Stimulated activated CD8-positive, alpha-beta memory T cell treated with anti-CD3 and anti-CD28 coated beads, Interleukin-12 subunit alpha, Interleukin-12 subunit beta, amount 100 ng/mL, for 4 hours (primary cell): ENCODE results near the gene TSFM.

Experiments used
- DNase-seq: peaks from one replicate; pipeline ENCODE4 v3.0.0-alpha.2; 2020; ENCODE audit warnings: low read depth

TSFM gene

GRCh38 chr12:57780284-57780897 is 2.2 kb upstream of the TSFM start:
- DNase-seq, result no peak

DNA sequence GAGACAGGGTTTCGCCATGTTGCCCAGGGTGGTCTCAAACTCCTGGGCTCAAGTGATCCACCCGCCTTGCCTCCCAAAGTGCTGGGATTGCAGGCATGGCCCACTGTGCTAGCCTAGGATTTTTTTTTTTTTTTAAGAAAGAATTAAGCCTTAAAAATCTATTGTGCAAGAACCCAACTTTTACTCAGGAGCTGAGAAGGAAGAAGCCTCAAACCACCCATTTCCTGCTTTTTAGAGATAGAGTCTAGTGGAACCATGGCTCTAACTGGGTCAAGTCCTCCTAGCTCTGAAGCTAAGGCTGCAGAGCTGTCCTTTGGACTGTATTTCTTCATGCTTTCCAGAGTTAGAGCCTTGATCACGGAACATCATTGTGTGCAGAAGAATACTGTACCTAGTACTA is 1.3 kb upstream of the TSFM start:
- no peak for DNase-seq

DNA sequence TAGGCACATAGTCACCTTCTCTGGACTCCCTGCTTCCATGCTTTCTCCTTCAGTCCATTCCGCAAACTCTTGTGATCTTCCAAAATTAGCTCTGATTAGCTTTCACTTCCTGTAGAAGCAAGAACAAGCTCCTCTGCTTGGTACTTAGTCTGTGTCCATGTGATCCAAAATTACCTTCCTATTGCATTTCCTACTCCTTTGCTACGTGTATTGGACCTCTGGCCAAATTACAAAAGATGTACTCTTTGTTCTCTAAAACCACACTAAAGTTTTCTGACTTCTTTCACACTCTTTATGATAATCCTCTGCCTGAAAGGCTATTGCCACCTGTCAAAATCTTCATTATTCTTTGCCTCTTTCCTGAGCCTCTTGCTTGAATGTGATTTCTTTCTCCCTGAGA is 786 bp upstream of the TSFM start:
- no peak for DNase-seq

GRCh38 chr12:57782243-57782607 is 362 bp upstream of the TSFM start:
- no peak for DNase-seq

GRCh38 chr12:57783466-57783801 is 847 bp downstream of the TSFM start:
- DNase-seq, result no peak

- no peak for DNase-seq
These were observed 1.3 kb downstream of the TSFM start for GRCh38 chr12:57783861-57784260.

DNA sequence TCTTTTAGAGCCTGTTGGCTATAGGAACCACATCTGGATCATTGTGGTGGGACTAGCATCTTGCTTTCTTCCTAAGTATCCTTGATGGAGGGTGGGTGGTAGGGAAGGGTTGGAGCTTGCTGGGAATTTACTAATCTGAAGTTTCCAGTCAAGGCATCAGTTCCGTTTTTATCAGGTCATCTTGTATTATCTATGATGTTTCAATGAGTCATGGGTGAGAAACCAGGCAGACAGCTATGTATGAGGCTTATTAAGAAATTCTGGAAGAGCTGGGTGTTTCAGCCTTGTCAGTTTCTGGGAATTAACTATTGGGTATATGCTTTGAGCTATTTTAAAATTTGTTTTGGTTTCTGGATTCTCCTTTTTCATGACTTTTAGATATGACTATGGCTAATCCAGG is 11.3 kb downstream of the TSFM start:
- no peak for DNase-seq

DNA sequence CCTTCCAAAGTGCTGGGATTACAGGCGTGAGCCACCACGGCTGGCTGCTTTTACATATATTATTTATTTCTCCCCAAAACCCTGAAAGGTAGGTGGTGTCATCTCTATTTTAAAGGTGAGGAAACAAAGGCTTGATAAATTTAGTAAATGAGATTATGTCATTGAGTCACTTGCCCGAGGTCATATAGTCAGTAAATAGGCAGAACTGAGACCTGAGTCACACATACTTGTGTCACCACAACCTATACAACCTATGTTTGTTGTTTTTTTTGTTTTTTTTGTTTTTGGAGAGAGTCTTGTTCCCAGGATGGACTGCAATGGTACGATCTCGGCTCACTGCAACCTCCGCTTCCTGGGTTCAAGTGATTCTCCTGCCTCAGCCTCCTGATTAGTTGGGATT is 12.8 kb downstream of the TSFM start:
- no peak for DNase-seq

GRCh38 chr12:57796996-57797395 is 14.4 kb downstream of the TSFM start:
- no peak for DNase-seq

DNA sequence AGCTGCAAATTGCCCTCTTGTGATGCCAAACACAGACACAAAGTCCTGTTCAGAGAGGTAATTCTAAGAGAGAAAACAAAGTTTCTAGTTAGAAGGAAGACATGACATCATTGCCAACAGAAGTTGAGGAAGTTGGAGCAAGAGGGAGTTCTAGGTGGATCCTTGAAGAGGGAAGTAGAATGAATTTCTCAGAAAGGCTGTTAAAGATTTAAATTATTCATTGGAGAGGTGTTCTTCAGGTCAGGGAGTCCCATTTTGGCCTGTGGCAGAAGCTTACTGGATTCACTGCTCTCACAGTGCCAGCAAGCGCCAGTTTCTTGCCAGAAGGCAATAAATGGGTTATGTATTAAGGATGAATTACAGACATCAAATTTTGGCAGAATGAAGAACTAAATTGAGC is 15.3 kb downstream of the TSFM start:
- no peak for DNase-seq

- no peak for DNase-seq
These were observed 18.4 kb downstream of the TSFM start for GRCh38 chr12:57800965-57801364.

DNA sequence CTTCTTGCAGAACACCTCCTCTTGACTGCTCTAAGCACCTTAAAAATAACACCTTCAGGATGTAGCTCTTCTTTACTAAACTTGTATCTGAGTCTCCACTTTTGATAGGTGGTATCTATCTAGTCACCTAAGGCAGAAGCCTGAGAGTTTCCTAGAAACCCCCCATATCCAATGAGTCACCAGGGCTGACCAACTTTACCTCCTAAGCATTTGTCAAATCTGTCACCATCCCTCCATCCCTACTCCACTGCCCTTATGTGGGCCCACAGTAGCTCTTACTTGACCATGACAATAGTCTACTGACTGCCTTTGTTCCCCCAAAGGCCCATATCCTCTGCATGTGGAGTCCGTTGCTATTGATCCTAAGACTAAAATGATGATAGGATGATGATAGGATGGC is 20.0 kb downstream of the TSFM start:
- no peak for DNase-seq

GRCh38 chr12:57803319-57803893 is 20.8 kb downstream of the TSFM start:
- no peak for DNase-seq

DNA sequence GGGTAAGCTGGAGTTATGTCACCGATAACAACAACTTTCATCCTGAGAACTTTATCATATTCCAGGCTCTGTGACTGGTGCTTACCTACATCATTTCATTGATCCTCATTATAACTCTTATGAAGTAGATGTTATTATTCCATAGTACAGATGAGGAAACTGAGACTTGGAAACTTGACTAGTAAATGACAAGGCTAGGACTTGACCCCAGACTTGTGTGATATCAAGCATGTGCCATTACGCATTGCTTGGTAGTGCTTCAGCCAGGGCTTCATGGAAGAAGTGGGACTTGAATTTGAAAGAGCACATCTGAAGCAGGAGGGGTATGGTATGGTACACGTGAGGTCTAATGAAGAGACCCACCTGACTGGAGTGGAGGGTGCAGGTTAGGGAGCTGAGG is 24.1 kb downstream of the TSFM start:
- no peak for DNase-seq

GRCh38 chr12:57807285-57807684 is 24.7 kb downstream of the TSFM start:
- DNase-seq, result no peak

- DNase-seq, result no peak
These were observed 25.8 kb downstream of the TSFM start for GRCh38 chr12:57808351-57808750.

DNA sequence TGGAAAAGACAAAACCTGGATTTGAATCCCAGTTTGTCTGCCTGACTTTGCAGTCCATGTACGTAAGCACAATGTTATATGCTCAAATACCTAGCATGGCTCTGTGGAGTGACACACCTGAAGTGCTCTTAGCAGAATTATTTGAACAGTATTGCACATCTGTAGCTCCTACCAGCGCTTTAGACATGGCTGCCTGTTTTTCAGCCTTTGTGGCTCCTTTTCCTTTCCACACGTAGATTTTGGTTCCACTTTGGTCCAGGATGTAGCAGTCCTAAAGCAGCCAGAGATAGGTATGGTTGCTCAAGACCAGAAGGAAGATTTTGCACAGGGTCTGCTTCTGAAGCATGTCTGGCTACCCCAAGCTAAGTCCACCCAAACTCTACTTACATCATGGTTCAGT is 26.8 kb downstream of the TSFM start:
- DNase-seq, result no peak

DNA sequence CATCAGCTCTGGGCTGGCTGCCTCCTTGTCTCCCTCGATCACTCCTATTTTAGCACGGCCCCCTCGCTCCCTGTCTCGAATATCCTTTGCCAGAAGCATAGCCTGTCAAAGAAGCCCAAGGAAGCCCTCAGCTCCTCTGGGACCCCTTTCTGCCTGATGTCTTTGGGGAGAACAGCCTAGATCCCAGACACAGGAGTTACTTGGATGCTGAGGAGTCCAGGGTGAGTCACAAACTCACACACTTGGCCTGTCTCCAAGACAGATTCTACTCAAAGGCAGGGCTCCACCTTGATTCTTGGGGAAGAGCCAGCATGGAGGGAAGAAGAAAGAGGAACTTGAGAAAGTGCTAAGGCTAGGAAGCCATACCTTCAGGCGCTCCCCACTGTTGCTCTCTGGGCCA is 27.9 kb downstream of the TSFM start:
- no peak for DNase-seq

DNA sequence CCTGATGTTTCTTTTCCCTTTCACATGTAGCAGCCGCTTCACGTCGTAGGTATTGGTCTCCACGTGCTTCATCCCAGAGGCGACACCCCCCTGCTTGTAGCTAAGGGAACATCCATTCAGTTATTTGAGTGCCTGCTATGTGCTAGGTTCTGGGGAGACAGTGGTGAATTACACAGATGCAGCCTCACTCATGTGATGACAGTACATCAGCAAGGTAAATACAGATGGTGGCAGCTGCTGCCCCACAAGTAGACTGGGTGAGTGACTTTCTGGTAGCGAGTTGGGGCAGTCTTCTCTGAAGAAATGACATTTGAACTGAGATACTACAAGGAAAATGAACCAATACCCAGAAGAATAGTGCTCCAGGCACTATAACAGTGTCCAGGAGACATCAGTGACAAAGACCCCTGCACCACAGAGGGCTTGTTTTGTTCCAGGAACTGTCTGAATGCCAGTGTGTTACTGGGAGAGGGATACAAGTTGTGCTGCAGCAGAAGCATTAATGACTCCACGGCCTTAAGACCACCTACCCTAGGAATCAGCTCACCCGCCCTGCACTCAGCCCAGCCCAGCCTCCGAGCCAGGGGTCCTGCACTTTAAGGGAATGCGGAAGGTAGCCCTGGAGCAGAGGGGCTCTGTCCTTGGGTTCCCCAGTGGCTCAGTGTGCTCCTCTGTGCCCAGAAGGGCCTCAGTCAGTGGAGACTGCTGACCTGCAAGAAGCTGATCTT is 28.6 kb downstream of the TSFM start:
- no peak for DNase-seq

DNA sequence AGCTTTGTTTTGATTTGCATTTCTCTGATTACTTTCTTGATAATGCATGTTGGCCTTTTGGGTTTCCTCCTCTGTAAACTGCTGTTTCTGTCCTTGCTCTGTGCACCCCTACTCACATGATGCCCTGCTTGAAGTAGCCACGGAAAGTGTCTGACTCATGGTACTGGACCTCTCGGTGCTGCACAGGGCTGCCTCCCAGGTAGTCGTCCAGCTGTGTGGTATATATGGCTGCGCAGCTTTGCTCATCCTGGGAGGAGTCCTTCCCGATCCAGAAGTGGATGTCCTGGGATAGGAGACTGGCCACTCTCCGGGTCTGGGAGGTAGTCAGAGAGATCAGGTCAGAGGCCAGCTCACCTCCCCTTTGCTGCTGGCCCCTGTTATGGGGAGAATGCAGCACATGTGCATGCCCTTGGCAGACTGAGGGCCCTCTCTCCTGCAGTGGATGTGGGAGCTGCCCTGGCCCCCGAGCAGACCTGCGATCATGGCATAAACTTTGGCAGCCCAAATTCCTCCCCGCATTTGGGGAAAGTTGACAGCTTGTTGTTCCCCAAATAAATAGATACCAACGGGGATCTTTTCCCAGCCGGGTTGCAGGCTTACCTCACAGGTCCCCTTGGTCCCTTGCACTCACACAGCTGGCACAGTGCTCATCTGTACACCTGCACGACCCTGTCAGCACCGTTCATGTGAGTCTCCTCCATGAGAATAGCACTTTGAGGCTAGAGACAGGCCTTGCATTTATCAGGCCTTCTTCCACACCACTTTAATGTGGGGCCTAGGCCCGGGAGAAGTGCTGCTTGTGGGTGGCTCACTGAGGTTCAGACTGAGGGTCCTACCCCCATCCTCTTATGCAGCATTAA is 30.8 kb downstream of the TSFM start:
- DNase-seq, result no peak

DNA sequence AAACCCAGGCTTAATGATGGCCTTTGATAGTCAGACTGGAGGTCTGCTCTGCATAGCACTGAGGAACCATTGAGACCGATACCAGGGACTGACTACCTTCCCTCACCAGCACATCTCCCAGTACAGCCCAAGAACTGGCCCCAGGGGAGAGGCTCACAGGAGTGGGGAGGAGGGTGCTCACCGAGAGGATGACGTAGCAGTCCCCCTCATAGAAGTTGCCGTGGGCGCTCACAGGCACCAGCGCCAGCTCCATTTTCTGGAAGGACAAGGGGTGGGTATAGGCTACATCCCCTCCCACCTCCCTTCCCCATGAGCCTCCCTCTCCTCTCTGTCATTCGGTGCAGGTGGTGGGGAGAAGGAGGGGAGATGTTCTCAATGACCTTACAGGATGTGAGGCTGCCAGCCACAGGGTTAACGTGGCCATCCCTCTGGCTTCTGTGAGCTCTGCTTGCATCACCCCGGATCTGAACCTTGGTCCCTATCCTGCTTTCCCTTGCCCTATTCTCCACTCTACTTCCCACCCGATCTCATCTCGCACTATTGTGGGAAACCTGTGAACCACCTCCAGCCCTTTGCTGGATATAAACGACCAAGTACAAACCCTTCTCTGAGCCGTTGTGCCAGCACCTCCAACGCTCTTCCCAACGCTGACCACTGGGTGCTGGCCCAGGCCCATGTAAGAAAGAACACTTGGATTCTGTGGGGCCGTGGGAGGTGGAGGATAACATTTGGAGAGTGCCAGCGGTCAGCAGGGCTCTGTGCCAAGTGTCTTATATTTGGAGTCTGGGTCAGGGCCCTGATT is 31.6 kb downstream of the TSFM start:
- DNase-seq, result no peak
